Limb (tissue), 2 donors: Measurements from ENCODE around the gene KCTD19.

Experiments
- DNase-seq, 2 donors: peaks; one replicate each; pipeline ENCODE4 v3.0.0-alpha.2; 2016; ENCODE audit errors: extremely low spot score in 2 of 2

KCTD19 gene

GRCh38 chr16:67260426-67261063, 66.0 kb downstream of the KCTD19 start:
- no peak for DNase-seq

DNA sequence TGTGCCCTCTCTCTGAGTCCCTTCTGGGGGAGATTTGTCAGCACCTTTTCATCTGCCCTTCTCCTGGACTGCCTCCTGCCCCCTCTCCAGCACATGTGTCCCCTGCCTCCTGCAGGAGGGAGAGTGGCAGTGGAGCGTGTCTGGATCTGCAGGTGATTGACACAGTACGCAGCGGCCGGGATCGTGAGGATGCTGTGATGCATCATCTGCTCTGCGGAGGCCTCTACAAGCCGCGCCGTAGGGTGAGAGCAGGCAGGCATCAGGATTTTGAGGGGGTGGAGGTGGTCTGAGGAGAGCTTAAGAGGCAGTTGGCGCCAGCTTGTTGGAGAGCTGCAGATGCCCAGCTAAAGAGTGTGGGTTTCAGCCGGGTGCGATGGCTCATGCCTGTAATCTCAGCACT, 66.8 kb downstream of the KCTD19 start:
- DNase-seq, result no peak

GRCh38 chr16:67258161-67258835, 68.2 kb downstream of the KCTD19 start:
- DNase-seq, result no peak

- DNase-seq, result no peak
Measured at GRCh38 chr16:67257486-67258160, 68.9 kb downstream of the KCTD19 start.

GRCh38 chr16:67256701-67257230, 69.8 kb downstream of the KCTD19 start:
- DNase-seq, result no peak

- DNase-seq, result no peak
Measured at GRCh38 chr16:67255553-67256221, 70.9 kb downstream of the KCTD19 start.

GRCh38 chr16:67254801-67255552, 71.6 kb downstream of the KCTD19 start:
- no peak for DNase-seq

GRCh38 chr16:67252609-67253497, 73.7 kb downstream of the KCTD19 start:
- no peak for DNase-seq

- DNase-seq, result no peak
Measured at GRCh38 chr16:67250045-67250327, 76.6 kb downstream of the KCTD19 start.

DNA sequence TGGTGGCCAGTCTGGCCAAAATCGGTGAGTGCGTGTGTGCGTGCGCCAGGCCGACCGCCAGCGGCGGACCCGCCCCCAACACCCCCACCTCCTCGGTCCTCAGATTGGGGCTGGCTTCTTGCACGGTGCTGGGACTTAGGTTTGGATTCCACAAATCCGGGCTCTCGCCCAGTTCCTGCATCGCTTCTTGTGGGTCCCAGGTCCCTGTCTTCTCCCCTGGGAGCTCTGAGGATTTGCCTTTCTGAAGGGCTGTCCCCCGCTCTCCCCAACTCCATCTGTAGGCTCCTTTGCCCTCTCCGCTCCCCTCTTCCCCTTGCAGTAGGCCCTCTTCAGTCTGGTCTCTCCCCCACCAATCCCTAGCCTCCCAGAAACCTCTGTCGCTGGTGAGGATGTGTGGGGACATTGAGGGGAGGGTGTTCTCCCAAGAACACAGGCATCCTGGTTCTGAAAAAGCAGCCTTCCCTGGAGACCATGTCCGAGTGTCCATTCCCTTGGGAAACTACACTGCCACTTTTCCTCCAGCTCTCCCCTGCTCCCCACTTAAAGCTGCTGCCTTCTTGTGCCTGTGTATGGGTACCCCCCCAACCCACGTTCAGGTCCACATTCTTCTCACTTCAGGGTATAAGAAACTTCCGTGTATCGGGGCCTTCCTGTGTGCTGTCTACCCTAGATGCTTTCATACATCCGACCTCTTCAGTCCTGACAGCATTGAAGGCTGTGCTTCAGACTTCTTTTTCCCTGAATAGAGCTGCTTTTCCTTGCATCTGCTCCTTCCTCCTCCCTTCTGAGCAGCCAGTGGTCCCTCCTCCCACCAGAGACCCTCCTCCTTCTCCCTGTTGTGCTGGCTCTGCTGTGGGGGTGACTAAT, 77.1 kb downstream of the KCTD19 start:
- no peak for DNase-seq

GRCh38 chr16:67248401-67249177, 78.0 kb downstream of the KCTD19 start, which contains the start of gene SLC9A5:
SLC9A5 (plus strand) TSS chr16:67248979; CDS start chr16:67249015, 36 bp downstream.
- peak in 1 of 2 donors; percentile 66 for DNase-seq

GRCh38 chr16:67248073-67248400, 78.5 kb downstream of the KCTD19 start:
- no peak for DNase-seq

GRCh38 chr16:67247192-67248072, 79.1 kb downstream of the KCTD19 start, which contains the start of gene FHOD1:
FHOD1 (minus strand) TSS chr16:67247481; CDS start chr16:67247410, 71 bp downstream.
- DNase-seq, result peak; percentile 94 to 96

GRCh38 chr16:67246756-67247191, 79.8 kb downstream of the KCTD19 start:
- DNase-seq, result peak in 1 of 2 donors; percentile 68

DNA sequence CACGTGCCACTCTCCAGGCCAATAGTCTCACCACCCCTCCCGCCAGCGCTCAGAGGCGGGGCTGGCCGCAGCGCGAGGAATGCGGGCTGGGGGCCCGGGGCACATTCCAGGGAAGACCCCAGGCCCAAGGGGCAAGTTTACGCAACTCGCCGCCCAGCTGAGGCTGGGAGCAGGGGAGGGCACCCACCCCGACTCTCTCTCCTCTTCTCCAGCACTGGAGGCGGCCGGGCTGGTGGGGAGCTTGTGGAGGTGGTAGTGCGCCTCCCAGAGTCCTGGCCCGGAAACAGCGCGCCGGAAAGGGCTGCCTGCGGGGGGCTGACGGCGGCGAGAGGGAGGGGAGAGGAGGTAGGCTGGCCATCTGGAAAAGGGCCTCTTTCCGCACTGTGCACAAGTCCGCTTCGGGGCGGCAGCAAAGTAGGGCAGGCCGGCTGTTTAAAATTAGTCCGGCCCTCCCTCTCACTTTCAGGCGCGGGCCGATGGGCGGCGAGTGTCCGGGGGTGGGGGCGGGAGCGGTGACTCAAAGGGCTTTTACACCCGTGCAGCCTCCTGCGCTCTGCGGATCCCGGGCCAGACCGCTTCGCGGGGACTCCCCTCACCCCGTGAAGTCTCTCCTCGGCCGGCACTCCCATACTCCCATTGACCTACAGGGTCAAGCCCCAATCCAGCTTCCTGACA, 80.3 kb downstream of the KCTD19 start:
- DNase-seq, result peak; percentile 61 to 88

DNA sequence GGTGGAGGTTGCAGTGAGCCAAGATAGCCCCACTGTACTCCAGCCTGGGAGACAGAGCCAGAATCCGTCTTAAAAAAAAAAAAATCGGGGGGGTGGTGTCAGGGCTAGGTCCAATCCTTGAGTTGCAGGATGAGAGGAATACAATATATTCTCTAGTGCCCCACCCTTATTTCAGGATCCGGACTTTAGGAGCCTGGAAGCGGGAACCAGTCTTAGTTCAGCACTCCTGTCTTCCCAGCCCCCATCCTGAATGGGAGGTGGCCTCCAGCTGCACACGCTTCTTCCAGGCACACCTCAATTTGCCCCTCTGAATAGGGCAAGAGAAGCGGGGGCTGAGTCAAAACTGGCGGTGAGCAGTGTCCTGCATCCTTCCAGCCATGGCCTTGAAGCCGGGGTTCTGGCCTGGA, 80.9 kb downstream of the KCTD19 start:
- peak in 1 of 2 donors; percentile 58 for DNase-seq

DNA sequence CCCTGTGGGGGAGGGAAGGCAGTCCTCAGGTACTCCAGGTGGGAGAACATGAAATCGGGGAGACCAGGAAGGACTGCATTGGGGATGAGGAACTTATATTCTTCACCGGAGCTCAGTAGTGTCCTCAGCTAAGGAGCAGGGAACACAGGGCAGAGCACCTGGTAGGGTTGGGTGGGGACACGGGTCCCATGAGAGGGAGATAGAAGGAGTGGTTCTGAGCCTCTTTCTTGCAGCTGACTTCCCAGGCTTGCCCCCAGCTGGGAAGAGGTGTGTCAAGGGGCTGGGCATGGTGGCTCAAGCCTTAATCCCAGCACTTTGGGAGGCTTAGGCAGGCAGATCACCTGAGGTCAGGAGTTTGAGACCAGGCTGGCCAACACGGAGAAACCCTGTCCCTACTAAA, 81.4 kb downstream of the KCTD19 start:
- no peak for DNase-seq
